HUDEP-2 (cell line): Measurements from ENCODE around the gene MYLK4.
A peak's percentile ranks its signal among the peaks of the same experiment; 100 is the strongest.

Experiments
- DNase-seq, 76 experiments: peaks; one replicate each; lab custom pipeline; 2025; ENCODE audit not compliant: unreplicated experiment in 76 of 76; lab: John Stamatoyannopoulos, UW

MYLK4 gene

DNA sequence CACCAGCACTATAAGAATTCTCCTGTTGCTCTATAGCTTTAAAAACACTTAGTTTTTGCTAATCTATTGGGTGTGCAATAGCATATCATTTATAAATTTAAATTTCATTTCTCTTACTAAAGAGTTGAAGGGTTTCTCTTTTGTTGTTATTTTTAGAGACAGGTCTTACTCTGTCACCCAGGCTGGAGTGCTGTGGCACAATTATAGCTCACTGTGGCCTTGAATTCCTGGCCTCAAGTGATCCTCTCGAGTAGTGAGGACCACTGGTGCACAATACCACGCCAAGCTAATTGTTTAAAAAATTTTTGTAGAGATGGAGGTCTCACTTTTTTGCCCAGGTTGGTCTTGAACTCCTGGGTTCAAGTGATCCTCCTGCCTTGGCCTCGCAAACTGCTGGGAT is 8.3 kb upstream of the MYLK4 start:
- no peak for DNase-seq

- no peak for DNase-seq
These were observed 6.0 kb upstream of the MYLK4 start for GRCh38 chr6:2756687-2757224.

GRCh38 chr6:2756241-2756640 is 5.5 kb upstream of the MYLK4 start:
- DNase-seq, result no peak

DNA sequence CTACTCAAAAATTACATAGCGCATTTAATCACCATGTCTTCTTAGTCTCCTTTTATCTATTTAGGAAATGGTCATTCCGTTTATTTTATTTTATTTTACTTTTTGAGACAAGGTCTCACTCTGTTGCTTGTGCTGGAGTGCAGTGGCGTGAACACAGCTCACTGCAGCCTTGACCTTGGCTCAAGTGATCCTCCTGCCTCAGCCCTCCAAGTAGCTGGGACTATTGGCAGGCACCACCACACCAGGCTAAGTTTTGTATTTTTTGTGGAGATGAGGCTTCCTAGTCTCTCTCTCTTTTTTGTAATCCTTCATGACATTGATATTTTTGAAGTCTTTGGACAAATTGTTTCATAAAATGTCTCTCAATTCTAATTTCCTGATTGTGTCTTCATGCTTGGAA is 4.7 kb upstream of the MYLK4 start:
- no peak for DNase-seq

DNA sequence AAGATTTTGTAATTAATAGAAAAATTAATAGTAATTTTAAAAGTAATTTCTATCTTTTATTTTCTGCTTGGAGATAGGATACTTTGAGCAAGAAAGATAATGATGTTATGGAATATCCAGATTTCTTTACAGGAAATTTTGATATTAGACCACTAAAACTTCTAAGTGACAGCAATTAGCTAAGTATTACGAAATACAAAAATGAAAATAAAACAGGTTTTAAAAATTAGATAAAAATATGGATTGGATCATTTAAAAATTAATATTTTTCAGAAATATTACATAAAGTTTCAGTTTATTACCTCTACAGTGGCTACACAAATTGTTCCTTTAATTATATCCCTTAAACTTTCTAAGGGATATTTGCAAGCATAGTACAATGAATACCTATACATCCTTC is 4.2 kb upstream of the MYLK4 start:
- no peak for DNase-seq

DNA sequence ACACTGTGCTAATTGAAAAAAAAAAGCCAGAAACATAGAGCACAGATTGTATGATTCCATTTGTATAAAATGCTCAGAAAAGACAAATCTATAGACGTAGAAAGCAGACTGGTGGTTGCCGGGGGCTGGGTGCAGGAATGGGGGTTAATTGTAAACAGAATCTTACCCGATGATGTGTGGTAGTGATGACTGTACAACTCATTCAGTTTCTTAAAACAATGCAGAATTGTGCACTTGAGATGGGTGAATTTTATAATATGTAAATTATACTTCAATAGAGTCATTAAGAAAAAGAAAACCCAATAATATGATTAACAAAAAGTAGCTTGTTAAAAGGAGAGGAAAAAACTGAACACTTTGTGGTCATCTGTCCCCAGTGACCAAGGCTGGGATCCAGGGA is 3.7 kb upstream of the MYLK4 start:
- no peak for DNase-seq

DNA sequence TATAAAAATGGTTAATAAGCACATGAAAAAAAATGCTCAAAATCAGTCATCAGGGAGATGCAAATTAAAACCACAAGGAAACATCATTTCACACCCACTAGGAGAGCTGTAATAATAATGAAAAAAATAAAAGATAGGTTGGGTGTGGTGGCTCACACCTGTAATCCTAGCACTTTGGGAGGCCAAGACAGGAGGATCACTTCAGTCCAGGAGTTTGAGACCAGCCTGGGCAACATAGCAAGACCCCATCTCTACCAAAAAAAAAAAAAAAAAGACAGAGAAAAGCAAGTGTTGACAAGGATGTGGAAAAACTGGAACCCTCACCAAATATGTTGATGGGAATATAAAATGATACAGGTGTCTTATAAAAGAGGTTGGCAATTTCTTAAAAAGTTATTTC is 3.0 kb upstream of the MYLK4 start:
- DNase-seq, result no peak

- DNase-seq, result no peak
These were observed 2.4 kb upstream of the MYLK4 start for GRCh38 chr6:2753110-2753489.

DNA sequence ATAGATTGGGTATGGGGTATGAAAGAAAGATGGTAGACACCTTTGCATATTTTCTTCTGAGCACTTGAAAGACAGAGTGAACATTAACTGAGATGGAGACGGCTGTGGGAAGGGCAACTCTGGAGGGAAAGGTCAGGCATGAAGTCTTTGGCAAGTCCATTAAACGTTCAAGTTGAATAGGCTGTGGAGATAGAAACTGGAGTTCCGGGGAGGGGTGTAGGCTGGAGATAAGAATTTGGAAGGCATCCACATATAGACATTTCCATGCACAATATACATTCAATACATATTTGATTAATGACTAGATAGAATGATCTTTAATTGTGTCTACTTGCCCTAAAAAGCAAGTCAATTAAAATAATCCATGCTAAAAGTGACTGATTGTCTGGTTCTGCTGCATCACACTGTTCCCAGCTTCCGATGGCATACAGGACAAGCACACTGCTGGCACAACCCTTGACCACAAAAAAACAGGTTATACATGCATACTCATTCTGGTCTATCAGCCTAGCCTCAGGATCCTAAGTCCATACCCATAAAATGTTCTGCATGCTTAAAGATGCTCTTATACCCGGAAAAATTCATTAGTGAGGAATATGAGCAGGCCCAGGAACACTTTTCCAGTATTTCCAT is 1.9 kb upstream of the MYLK4 start:
- DNase-seq, result peak in 17 of 76 experiments; percentile 16 to 56 (median 38)

GRCh38 chr6:2751871-2752270 is 1.1 kb upstream of the MYLK4 start:
- DNase-seq, result peak in 17 of 76 experiments; percentile 14 to 69 (median 35)

DNA sequence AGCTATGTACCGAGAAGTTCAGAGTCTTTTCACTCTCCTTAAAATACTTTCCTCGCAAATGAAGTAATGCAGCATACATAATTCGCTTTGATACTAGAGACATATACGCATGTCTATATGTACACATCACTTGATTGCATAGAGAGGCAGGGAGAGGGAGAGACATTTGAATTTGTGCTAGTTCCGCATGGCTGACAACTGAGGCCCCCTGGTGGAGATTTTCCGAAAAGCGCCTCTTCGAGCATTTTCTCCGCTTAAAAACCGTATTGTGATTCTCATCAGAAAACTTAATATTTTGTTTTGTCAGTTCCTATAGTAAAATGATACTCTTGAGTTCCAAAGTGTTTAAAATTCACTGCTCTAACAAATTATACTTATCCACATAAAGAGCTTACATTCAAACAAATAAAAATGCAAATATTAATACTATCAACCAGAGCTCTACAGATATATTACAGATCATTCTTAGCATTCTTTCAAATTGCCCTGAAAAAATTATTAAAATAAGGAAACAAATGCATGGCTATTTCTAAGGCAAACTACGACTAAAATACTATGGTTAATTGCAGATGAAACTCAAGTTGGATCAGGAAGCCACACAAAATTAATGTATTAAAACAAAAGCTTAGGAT is 637 bp downstream of the MYLK4 start:
- peak in 47 of 76 experiments; percentile 12 to 72 (median 42) for DNase-seq

- DNase-seq, result no peak
These were observed 2.5 kb downstream of the MYLK4 start for GRCh38 chr6:2748183-2748582.

- no peak for DNase-seq
These were observed 4.1 kb downstream of the MYLK4 start for GRCh38 chr6:2746557-2747061.

DNA sequence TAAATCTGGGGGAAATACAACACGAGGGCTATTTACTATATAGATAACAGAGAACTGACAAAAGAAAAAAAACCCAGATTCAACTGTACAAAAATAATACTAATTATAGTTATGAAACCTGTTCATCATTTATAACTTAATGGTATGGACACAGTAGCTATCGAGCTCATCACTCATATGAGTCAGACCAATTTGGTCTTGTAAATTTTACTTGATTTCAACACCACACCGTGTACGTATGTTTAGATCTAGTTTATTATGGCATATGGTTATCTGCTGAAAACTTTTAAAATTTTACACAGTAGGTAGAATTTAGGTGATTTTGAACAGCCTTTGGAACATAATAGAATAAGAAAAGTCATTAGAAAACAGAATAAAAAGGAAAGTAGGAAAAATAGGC is 5.5 kb downstream of the MYLK4 start:
- no peak for DNase-seq

GRCh38 chr6:2744778-2745177 is 5.9 kb downstream of the MYLK4 start:
- DNase-seq, result no peak

- no peak for DNase-seq
These were observed 6.4 kb downstream of the MYLK4 start for GRCh38 chr6:2744209-2744771.

GRCh38 chr6:2743280-2744208 is 7.2 kb downstream of the MYLK4 start:
- no peak for DNase-seq

DNA sequence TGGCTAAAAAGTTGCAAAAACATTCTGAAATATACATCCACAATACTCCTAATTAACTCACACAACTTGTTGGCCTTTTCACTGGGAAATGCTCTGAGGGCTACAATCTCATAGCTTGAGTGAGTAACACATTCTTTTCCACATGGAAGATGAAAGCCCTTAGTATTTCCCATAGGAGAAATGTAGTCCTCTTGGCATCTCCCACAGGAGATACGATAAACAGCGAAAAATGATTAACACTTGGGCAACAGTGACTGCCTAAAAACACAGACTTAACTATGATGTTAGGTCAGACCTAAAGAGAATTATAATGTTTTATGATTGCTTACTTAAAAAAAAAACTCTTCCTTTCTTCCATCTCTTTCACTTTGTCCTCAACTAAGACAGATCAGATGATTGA is 9.0 kb downstream of the MYLK4 start:
- DNase-seq, result no peak

DNA sequence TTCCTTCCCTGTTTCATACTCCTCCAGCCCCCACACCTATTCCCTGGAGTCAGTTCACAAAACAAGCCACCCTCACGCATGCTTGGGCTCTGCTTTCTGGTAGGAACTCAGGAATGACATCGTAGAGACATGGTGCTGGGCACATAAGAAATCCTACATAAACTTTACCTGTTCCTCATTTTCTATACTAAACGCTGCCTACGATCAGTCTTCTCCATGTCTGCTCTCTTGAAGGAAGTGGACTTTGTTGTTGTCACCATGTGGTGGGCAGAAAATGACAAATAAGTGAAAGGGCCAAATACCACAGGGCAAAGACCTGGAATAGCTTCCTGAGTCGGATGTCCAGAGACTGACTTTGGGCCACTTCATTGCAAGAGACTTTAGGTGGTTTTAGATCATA is 10.1 kb downstream of the MYLK4 start:
- DNase-seq, result no peak

GRCh38 chr6:2739335-2739734 is 11.4 kb downstream of the MYLK4 start:
- peak in 8 of 76 experiments; percentile 17 to 51 (median 29) for DNase-seq
